Measurements from ENCODE around the gene OTOG. TPM values are rescaled to one million over a fixed set of nuclear protein-coding genes. Genes with fewer than 3 reads are reported as not detected.

The OTOG gene
- total RNA-seq, 1 experiment from 2014 or later = not detected

DNA sequence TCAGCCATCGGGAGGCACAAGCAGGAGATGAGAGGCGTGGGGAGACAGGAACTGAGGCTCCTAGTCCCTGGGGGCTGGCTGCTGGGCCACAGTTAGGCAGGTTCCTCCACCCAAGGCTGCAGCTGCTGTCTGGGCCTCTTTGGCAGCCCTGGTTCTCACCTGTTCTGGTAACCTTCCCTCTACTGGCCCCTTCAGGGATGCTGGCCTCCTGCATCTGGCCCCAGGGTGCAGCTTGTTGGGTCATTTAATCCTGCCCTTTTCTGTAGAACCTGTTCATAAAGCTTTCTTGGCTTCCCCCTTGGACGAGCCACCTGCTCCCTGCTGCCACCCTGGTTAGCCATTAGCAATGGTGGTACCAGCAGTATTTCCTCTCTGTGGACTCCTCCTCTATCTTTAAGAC, 8.3 kb upstream of the OTOG start:
- no peak overlapping the region for H3K27ac Mint-ChIP-seq (ENCODE audit: low read depth, unreplicated experiment)
- DNase-seq (ENCODE audit: unreplicated experiment) = no peak
- H3K9me3 Mint-ChIP-seq (ENCODE audit: unreplicated experiment) = no peaks in the 10 kb centered on the region
- CTCF ChIA-PET = interaction anchor here (0.6 to 1.6 kb wide), 3 partner anchors 9 to 157 kb away, joined by 3 to 4 read pairs (median 3); no protein-coding TSS in a partner anchor
- H3K4me1 Mint-ChIP-seq (ENCODE audit: insufficient read depth, unreplicated experiment) = no peaks in the 10 kb centered on the region
- POLR2A ChIA-PET = no interaction called here
- peaks cover 66% of the 10 kb centered on the region for H3K27me3 Mint-ChIP-seq (ENCODE audit: insufficient read depth, unreplicated experiment)
- H3K36me3 Mint-ChIP-seq (ENCODE audit: insufficient read depth, unreplicated experiment) = no peaks in the 10 kb centered on the region
- no TSS peak for BruUV-seq (replicated peaks)
- TF ChIP-seq, protein P1, sequence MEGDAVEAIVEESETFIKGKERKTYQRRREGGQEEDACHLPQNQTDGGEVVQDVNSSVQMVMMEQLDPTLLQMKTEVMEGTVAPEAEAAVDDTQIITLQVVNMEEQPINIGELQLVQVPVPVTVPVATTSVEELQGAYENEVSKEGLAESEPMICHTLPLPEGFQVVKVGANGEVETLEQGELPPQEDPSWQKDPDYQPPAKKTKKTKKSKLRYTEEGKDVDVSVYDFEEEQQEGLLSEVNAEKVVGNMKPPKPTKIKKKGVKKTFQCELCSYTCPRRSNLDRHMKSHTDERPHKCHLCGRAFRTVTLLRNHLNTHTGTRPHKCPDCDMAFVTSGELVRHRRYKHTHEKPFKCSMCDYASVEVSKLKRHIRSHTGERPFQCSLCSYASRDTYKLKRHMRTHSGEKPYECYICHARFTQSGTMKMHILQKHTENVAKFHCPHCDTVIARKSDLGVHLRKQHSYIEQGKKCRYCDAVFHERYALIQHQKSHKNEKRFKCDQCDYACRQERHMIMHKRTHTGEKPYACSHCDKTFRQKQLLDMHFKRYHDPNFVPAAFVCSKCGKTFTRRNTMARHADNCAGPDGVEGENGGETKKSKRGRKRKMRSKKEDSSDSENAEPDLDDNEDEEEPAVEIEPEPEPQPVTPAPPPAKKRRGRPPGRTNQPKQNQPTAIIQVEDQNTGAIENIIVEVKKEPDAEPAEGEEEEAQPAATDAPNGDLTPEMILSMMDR (IDR thresholded peaks at IDR 0.05; ENCODE audit: unreplicated experiment) = no peak
- H3K4me3 Mint-ChIP-seq (ENCODE audit: unreplicated experiment) = no peak overlapping the region
- intact Hi-C loops (cut with micrococcal nuclease) = no loop called here

DNA sequence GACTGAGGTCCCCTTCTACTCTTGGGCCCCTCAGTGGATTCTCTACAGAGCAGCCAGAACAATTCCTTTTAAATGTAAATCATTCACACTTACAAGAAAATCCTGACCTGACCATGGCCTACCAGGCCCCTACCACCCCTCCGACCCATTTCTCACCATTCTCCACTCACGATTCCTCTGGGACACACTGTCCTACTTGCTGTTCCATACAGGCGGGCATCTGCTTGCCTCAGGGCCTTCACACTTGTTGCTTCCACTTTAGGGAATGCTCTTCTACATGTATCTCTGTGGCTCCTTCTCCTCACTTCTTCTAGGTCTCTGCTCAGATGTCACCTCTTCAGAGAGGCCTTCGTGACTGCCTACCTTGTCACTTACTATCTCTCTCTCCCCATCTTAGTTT, 6.3 kb upstream of the OTOG start:
- BruUV-seq (replicated peaks) = no TSS peak
- ChIA-PET CTCF (interaction anchor here (0.6 to 2.8 kb wide), 2 partner anchors 13 kb away, joined by 3 to 13 read pairs; no protein-coding TSS in a partner anchor), POLR2A (no interaction called here)
- H3K27me3 Mint-ChIP-seq (ENCODE audit: insufficient read depth, unreplicated experiment) = peaks cover 56% of the 10 kb centered on the region
- no peak overlapping the region for H3K4me3 Mint-ChIP-seq (ENCODE audit: unreplicated experiment)
- no peaks in the 10 kb centered on the region for H3K4me1 Mint-ChIP-seq (ENCODE audit: insufficient read depth, unreplicated experiment)
- H3K27ac Mint-ChIP-seq (ENCODE audit: low read depth, unreplicated experiment) = no peak overlapping the region
- no peaks in the 10 kb centered on the region for H3K9me3 Mint-ChIP-seq (ENCODE audit: unreplicated experiment)
- intact Hi-C loops (cut with micrococcal nuclease) = no loop called here
- no peak for DNase-seq (ENCODE audit: unreplicated experiment)
- TF ChIP-seq, protein P1 (IDR thresholded peaks at IDR 0.05; ENCODE audit: unreplicated experiment) = no peak
- H3K36me3 Mint-ChIP-seq (ENCODE audit: insufficient read depth, unreplicated experiment) = no peaks in the 10 kb centered on the region

DNA sequence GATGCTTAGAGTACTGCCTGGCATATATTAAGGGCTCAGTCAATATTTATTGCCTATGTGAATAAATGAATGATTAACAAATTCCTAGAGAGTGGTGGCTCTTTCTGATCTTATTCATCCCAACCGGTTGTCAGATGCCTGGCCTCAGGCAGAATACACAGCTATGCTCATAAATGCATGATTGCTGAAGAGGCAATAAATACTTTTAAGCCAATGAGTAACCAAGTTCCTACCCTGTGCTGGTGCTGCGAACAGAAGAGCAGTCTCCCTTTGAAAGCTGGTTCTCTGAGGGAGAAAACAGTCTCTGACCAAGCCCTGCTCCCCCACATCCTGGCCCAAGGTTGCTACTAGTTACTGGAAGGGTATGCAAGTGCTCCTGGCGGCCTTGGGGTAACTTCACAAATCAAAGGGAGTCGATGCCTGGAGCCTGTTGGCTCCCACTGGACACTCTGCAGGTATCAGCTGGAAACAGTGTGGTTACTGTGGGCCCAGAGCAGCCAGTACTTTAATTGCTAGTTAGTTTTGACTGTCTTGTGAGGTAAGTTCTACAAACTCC, 5.7 kb upstream of the OTOG start:
- no peaks in the 10 kb centered on the region for H3K9me3 Mint-ChIP-seq (ENCODE audit: unreplicated experiment)
- TF ChIP-seq, protein P1 (IDR thresholded peaks at IDR 0.05; ENCODE audit: unreplicated experiment) = no peak
- intact Hi-C loops (cut with micrococcal nuclease) = no loop called here
- no peaks in the 10 kb centered on the region for H3K4me1 Mint-ChIP-seq (ENCODE audit: insufficient read depth, unreplicated experiment)
- ChIA-PET CTCF (interaction anchor here (0.7 to 2.8 kb wide), 3 partner anchors 13 to 381 kb away, joined by 3 to 13 read pairs (median 4); no protein-coding TSS in a partner anchor), POLR2A (no interaction called here)
- H3K27me3 Mint-ChIP-seq (ENCODE audit: insufficient read depth, unreplicated experiment) = peaks cover 51% of the 10 kb centered on the region
- no peak overlapping the region for H3K27ac Mint-ChIP-seq (ENCODE audit: low read depth, unreplicated experiment)
- no peaks in the 10 kb centered on the region for H3K36me3 Mint-ChIP-seq (ENCODE audit: insufficient read depth, unreplicated experiment)
- no peak for DNase-seq (ENCODE audit: unreplicated experiment)
- no peak overlapping the region for H3K4me3 Mint-ChIP-seq (ENCODE audit: unreplicated experiment)
- no TSS peak for BruUV-seq (replicated peaks)

DNA sequence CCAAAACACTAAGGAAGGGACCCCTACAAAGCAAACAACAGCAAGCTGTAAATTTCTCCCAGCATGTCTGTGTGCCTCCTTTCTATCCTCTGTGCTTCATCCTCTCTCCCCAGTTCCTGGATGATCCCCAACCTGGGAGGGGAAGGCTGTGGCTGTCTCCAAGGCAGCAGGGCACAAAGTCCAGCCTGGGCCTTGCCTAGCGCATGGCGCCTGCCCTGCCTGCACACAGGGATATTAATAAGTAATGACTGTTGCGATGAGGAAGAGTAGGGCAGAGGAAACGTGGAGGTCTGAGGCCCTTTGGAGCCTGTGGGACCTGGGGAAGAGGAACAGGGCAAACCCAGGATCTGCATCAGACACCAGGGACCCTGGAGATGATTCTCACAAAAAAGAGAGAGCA, 4.8 kb upstream of the OTOG start:
- POLR2A ChIA-PET = no interaction called here
- no peaks in the 10 kb centered on the region for H3K9me3 Mint-ChIP-seq (ENCODE audit: unreplicated experiment)
- H3K4me1 Mint-ChIP-seq (ENCODE audit: insufficient read depth, unreplicated experiment) = no peaks in the 10 kb centered on the region
- TF ChIP-seq, protein P1 (IDR thresholded peaks at IDR 0.05; ENCODE audit: unreplicated experiment) = no peak
- CTCF ChIA-PET = interaction anchor here (1.2 to 2.8 kb wide), 5 partner anchors 14 to 188 kb away, joined by 3 to 13 read pairs (median 4); no protein-coding TSS in a partner anchor
- H3K4me3 Mint-ChIP-seq (ENCODE audit: unreplicated experiment) = no peak overlapping the region
- intact Hi-C loops (cut with micrococcal nuclease) = no loop called here
- no peak overlapping the region for H3K27ac Mint-ChIP-seq (ENCODE audit: low read depth, unreplicated experiment)
- no peak for DNase-seq (ENCODE audit: unreplicated experiment)
- no peaks in the 10 kb centered on the region for H3K36me3 Mint-ChIP-seq (ENCODE audit: insufficient read depth, unreplicated experiment)
- peaks cover 51% of the 10 kb centered on the region for H3K27me3 Mint-ChIP-seq (ENCODE audit: insufficient read depth, unreplicated experiment)
- no TSS peak for BruUV-seq (replicated peaks)

All from MCF 10A (cell line).